Muscle layer of colon (tissue), 2 donors: ENCODE data around the gene ABCB4.

Source experiments
- H3K27ac ChIP-seq: one replicate; pipeline ENCODE4 v1.7.0; 2013; ENCODE audit warnings: low read depth, mild to moderate bottlenecking, low read length, moderate library complexity
- H3K27me3 ChIP-seq, 2 donors: one replicate each; pipeline ENCODE4 v1.7.0; 2013; ENCODE audit warnings: low read length in 2 of 2, mild to moderate bottlenecking in 2 of 2; ENCODE audit not compliant: insufficient read depth in 2 of 2, control insufficient read depth in 1 of 2
- H3K36me3 ChIP-seq: one replicate; pipeline ENCODE4 v1.7.0; 2013; ENCODE audit warnings: mild to moderate bottlenecking, low read length; ENCODE audit not compliant: insufficient read depth
- H3K4me1 ChIP-seq: one replicate; pipeline ENCODE4 v1.7.0; 2013; ENCODE audit warnings: mild to moderate bottlenecking, low read length; ENCODE audit not compliant: insufficient read depth
- H3K4me3 ChIP-seq, 2 donors: one replicate each; pipeline ENCODE4 v1.7.0; 2013; ENCODE audit warnings: low read length in 2 of 2, low read depth in 1 of 2, mild to moderate bottlenecking in 1 of 2, moderate library complexity in 1 of 2
- H3K9ac ChIP-seq: one replicate; pipeline ENCODE4 v1.7.0; 2013; ENCODE audit warnings: low read length
- H3K9me3 ChIP-seq: one replicate; pipeline ENCODE4 v1.7.0; 2013; ENCODE audit warnings: mild to moderate bottlenecking, low read length
- donor health status: abdominal sarcoma.
- donor health status: Adenocarcinoma of cecum.

The ABCB4 gene

GRCh38 chr7:87416682-87417587 is 58.5 kb downstream of the ABCB4 start:
- H3K9me3 ChIP-seq: no peaks in the 10 kb centered on the region
- H3K4me3 ChIP-seq: no peak overlapping the region
- no peaks in the 10 kb centered on the region for H3K36me3 ChIP-seq
- H3K9ac ChIP-seq: no peak overlapping the region
- no peaks in the 10 kb centered on the region for H3K4me1 ChIP-seq
- H3K27me3 ChIP-seq: no peaks in the 10 kb centered on the region
- no peak overlapping the region for H3K27ac ChIP-seq

- no peak overlapping the region for H3K9ac ChIP-seq
- H3K4me1 ChIP-seq: no peaks in the 10 kb centered on the region
- H3K9me3 ChIP-seq: no peaks in the 10 kb centered on the region
- no peak overlapping the region for H3K27ac ChIP-seq
- no peaks in the 10 kb centered on the region for H3K27me3 ChIP-seq
- no peak overlapping the region for H3K4me3 ChIP-seq
- no peaks in the 10 kb centered on the region for H3K36me3 ChIP-seq
These were observed 60.7 kb downstream of the ABCB4 start for GRCh38 chr7:87414794-87415188.

GRCh38 chr7:87413951-87414793 is 61.3 kb downstream of the ABCB4 start:
- H3K27me3 ChIP-seq: no peaks in the 10 kb centered on the region
- H3K9me3 ChIP-seq: no peaks in the 10 kb centered on the region
- no peaks in the 10 kb centered on the region for H3K4me1 ChIP-seq
- H3K36me3 ChIP-seq: no peaks in the 10 kb centered on the region
- H3K4me3 ChIP-seq: no peak overlapping the region
- no peak overlapping the region for H3K9ac ChIP-seq
- no peak overlapping the region for H3K27ac ChIP-seq

GRCh38 chr7:87413029-87413428 is 62.5 kb downstream of the ABCB4 start:
- H3K4me1 ChIP-seq: no peaks in the 10 kb centered on the region
- H3K27ac ChIP-seq: no peak overlapping the region
- no peaks in the 10 kb centered on the region for H3K9me3 ChIP-seq
- no peaks in the 10 kb centered on the region for H3K27me3 ChIP-seq
- H3K4me3 ChIP-seq: no peak overlapping the region
- no peak overlapping the region for H3K9ac ChIP-seq
- H3K36me3 ChIP-seq: no peaks in the 10 kb centered on the region

- H3K4me1 ChIP-seq: no peaks in the 10 kb centered on the region
These were observed 64.3 kb downstream of the ABCB4 start for GRCh38 chr7:87411186-87411585.

GRCh38 chr7:87404674-87405073 is 70.8 kb downstream of the ABCB4 start:
- Histone ChIP-seq H3K4me3 (no peak overlapping the region), H3K27me3 (no peaks in the 10 kb centered on the region), H3K27ac (no peak overlapping the region), H3K9ac (no peak overlapping the region), H3K4me1 (no peaks in the 10 kb centered on the region), H3K36me3 (no peaks in the 10 kb centered on the region), H3K9me3 (no peaks in the 10 kb centered on the region)

More at GRCh38 chr7:87411186-87411585, 64.3 kb downstream of the ABCB4 start:
- Histone ChIP-seq H3K9ac (no peak overlapping the region), H3K27ac (no peak overlapping the region), H3K9me3 (no peaks in the 10 kb centered on the region), H3K4me3 (no peak overlapping the region), H3K36me3 (no peaks in the 10 kb centered on the region), H3K27me3 (no peaks in the 10 kb centered on the region)

- no peak overlapping the region for H3K9ac ChIP-seq
- H3K27me3 ChIP-seq: no peaks in the 10 kb centered on the region
- no peak overlapping the region for H3K4me3 ChIP-seq
- no peak overlapping the region for H3K27ac ChIP-seq
- H3K36me3 ChIP-seq: peaks cover 3% of the 10 kb centered on the region
- H3K9me3 ChIP-seq: no peaks in the 10 kb centered on the region
- H3K4me1 ChIP-seq: no peaks in the 10 kb centered on the region
These were observed 77.0 kb downstream of the ABCB4 start for GRCh38 chr7:87398446-87398845.

GRCh38 chr7:87395442-87396020 is 79.9 kb downstream of the ABCB4 start:
- Histone ChIP-seq H3K4me3 (no peak overlapping the region), H3K27ac (no peak overlapping the region), H3K9ac (no peak overlapping the region), H3K9me3 (no peaks in the 10 kb centered on the region), H3K4me1 (no peaks in the 10 kb centered on the region), H3K36me3 (peaks cover 22% of the 10 kb centered on the region), H3K27me3 (no peaks in the 10 kb centered on the region)

- H3K36me3 ChIP-seq: peaks cover 22% of the 10 kb centered on the region
These were observed 84.3 kb downstream of the ABCB4 start for GRCh38 chr7:87391020-87391701.

GRCh38 chr7:87380905-87381304 is 94.6 kb downstream of the ABCB4 start:
- Histone ChIP-seq H3K9ac (no peak overlapping the region), H3K27ac (no peak overlapping the region), H3K9me3 (no peaks in the 10 kb centered on the region), H3K27me3 (no peaks in the 10 kb centered on the region), H3K4me1 (no peaks in the 10 kb centered on the region), H3K4me3 (no peak overlapping the region), H3K36me3 (peaks cover 10% of the 10 kb centered on the region)

More at GRCh38 chr7:87391020-87391701, 84.3 kb downstream of the ABCB4 start:
- H3K4me3 ChIP-seq: no peak overlapping the region
- H3K27me3 ChIP-seq: no peaks in the 10 kb centered on the region
- H3K27ac ChIP-seq: no peak overlapping the region
- no peak overlapping the region for H3K9ac ChIP-seq
- no peaks in the 10 kb centered on the region for H3K9me3 ChIP-seq
- no peaks in the 10 kb centered on the region for H3K4me1 ChIP-seq
